Lung (tissue), 12 donors: ENCODE results near the gene PLSCR2. TPM values are rescaled to one million over a fixed set of nuclear protein-coding genes. Genes with fewer than 3 reads are reported as not detected.
"Not testable (repeated sequence)": the region's sequence is repeated elsewhere in the genome, so short reads cannot be mapped to it uniquely, and the experiment has no call there.

Experiments
- ATAC-seq: fragments of 200-7000 bp; cut with Tn5 transposase; one replicate; pipeline ENCODE4 v1.9.1; 2020; ENCODE audit warnings: moderate number of reproducible peaks; ENCODE audit not compliant: insufficient read depth, low FRiP score
- DNase-seq, 3 donors: peaks; one replicate each; pipeline ENCODE4 v3.0.0-alpha.2; 2013 to 2017
- H3K27ac ChIP-seq, 2 donors: one replicate each; pipeline ENCODE4 v1.5.1; 2013; ENCODE audit warnings: mild to moderate bottlenecking in 2 of 2, moderate library complexity in 2 of 2, control low read depth in 1 of 2, inconsistent platforms in 1 of 2, low read depth in 1 of 2, low read length in 1 of 2
- H3K27me3 ChIP-seq, 3 donors: one replicate each; pipeline ENCODE4 v1.5.1; 2013; ENCODE audit warnings: low read length in 2 of 3; ENCODE audit not compliant: control insufficient read depth in 3 of 3, insufficient read depth in 3 of 3
- H3K36me3 ChIP-seq, 4 donors: one replicate each; pipeline ENCODE4 v1.5.1; 2013; ENCODE audit warnings: low read length in 4 of 4, mild to moderate bottlenecking in 1 of 4, moderate library complexity in 1 of 4; ENCODE audit not compliant: control insufficient read depth in 4 of 4, insufficient read depth in 4 of 4
- H3K4me1 ChIP-seq, 5 donors: one replicate each; pipeline ENCODE4 v1.5.1; 2013; ENCODE audit warnings: low read length in 5 of 5, mild to moderate bottlenecking in 2 of 5, moderate library complexity in 1 of 5; ENCODE audit not compliant: control insufficient read depth in 5 of 5, insufficient read depth in 5 of 5
- H3K4me3 ChIP-seq: one replicate; pipeline ENCODE4 v1.5.1; 2013; ENCODE audit warnings: mild to moderate bottlenecking, control low read depth, moderate library complexity
- H3K9ac ChIP-seq, 2 donors: one replicate each; pipeline ENCODE4 v1.5.1; 2013; ENCODE audit warnings: low read length in 2 of 2, control low read depth in 1 of 2; ENCODE audit not compliant: insufficient read depth in 1 of 2
- H3K9me3 ChIP-seq, 4 donors: one replicate each; pipeline ENCODE4 v1.5.1; 2013; ENCODE audit warnings: low read length in 3 of 4, mild to moderate bottlenecking in 1 of 4, moderate library complexity in 1 of 4; ENCODE audit not compliant: control insufficient read depth in 4 of 4, insufficient read depth in 3 of 4
- WGBS, 2 donors: extraction: QIAGEN DNeasy Blood & Tissue Kit; methylation state at CpG; one replicate each; pipeline ENCODE4 v1.1.7; 2013; 5-methylcytosine and 5-hydroxymethylcytosine counted together
- polyA plus RNA-seq, 2 donors: library from polyadenylated mRNA; stranded (reverse); fragments of 200-250 nt; gene quantifications; one replicate each; pipeline ENCODE4 v1.2.1, GENCODE V29; 2013
- total RNA-seq, 2 donors: library from RNA; depleted of rRNA in 1 of 2; stranded (reverse); fragments of >200 nt in 1 of 2; gene quantifications; one replicate each; pipeline ENCODE4 v1.2.1, GENCODE V29; 2014 to 2021
- TF ChIP-seq, protein P1 (sequence below): IDR thresholded peaks from 2 replicates; pipeline ENCODE4 v1.5.1; 2012; ENCODE audit warnings: mild to moderate bottlenecking; ENCODE audit errors: control extremely low read depth, extremely low read depth
- donor health status: control.
- donor health status: control.
- donor health status: Bipolar disorder and iron deficiency.
- donor health status: healthy.
- donor health status: DM: yes; HTN: yes; CAD: no.

The PLSCR2 gene
- total and polyA plus RNA-seq, 4 donors: 0.03 to 0.33 TPM; not detected in 2

DNA sequence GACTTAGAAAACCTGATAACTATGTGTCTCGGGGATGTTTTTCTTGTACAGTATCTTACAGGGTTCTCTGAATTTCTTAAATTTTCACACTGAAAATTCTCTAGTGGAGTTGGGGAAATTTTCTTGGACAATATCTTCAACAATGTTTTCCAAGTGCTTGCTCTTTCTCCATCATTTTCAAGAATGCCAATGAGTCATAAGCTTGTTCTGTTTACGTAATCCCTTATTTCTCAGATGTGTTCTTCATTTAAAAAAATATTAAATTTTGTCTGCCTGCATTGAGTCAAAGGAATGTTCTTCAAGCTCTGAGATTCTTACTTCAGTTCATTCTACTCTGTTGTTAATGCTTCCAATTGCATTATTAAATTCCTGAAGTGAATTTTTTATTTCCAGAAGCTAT, 21.9 kb upstream of the PLSCR2 start:
- Histone ChIP-seq H3K4me1 (no peaks in the 10 kb centered on the region), H3K9me3 (peaks cover 0 to 4% (median 0%) of the 10 kb centered on the region in 4 donors), H3K9ac (no peak overlapping the region), H3K4me3 (no peak overlapping the region), H3K36me3 (no peaks in the 10 kb centered on the region), H3K27ac (no peak overlapping the region), H3K27me3 (no peaks in the 10 kb centered on the region)
- no peak for ATAC-seq
- 48 to 90% methylated on average over 2 of the region's 2 CpGs for WGBS, 2 donors
- TF ChIP-seq, protein P1, sequence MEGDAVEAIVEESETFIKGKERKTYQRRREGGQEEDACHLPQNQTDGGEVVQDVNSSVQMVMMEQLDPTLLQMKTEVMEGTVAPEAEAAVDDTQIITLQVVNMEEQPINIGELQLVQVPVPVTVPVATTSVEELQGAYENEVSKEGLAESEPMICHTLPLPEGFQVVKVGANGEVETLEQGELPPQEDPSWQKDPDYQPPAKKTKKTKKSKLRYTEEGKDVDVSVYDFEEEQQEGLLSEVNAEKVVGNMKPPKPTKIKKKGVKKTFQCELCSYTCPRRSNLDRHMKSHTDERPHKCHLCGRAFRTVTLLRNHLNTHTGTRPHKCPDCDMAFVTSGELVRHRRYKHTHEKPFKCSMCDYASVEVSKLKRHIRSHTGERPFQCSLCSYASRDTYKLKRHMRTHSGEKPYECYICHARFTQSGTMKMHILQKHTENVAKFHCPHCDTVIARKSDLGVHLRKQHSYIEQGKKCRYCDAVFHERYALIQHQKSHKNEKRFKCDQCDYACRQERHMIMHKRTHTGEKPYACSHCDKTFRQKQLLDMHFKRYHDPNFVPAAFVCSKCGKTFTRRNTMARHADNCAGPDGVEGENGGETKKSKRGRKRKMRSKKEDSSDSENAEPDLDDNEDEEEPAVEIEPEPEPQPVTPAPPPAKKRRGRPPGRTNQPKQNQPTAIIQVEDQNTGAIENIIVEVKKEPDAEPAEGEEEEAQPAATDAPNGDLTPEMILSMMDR: no peak
- no peak for DNase-seq

DNA sequence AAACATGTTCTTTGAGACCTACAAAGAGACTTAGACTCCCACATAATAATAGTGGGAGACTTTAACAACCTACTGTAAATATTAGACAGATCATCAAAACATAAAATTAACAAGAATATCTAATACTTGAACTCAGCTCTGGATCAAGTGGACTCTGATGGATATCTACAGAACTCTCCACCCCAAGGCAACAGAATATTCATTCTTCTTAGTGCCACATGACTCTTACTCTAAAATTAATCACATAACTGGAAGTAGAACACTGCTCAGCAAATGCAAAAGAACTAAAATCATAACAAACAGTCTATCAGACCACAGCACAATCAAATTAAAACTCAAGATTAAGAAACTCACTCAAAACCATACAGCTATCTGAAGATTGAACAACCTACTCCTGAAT, 15.9 kb upstream of the PLSCR2 start:
- no peaks in the 10 kb centered on the region for H3K36me3 ChIP-seq
- no peaks in the 10 kb centered on the region for H3K4me1 ChIP-seq
- H3K27me3 ChIP-seq: no peaks in the 10 kb centered on the region
- H3K4me3 ChIP-seq: no peak overlapping the region
- no peak overlapping the region for H3K27ac ChIP-seq
- TF ChIP-seq, protein P1: no peak
- H3K9me3 ChIP-seq: peaks cover 0 to 2% (median 0%) of the 10 kb centered on the region in 4 donors
- ATAC-seq (no peak), DNase-seq (no peak)
- H3K9ac ChIP-seq: no peak overlapping the region

DNA sequence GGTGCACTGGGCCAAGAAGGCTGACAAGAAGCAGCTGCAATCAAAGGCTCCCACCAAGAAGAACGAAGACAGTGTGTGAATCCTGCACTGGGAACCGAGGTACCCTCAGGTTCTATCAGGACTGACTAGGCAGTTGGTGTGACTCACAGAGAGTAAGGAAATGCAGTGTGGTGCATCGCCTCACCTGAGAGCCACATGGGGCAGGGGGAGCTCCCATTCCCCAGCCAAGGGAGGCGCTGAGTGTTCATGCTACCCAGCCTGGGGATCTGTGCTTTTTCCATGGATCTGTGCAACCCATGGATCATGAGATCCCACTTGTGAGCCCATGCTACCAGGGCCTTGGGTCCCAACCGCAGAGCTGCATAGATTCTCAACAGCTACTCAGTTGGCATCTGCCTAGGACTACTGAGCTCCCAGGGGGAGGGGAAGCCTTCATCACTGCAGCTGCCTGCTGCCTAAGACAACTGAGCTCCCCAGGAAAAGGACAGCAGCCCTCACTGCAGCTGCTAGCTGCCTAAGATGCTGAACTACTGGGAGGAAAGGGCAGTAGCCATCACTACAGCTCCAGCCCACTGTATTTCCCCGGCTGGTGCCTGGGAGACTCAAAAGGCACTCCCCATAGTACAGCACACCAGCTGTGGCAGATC, 6.9 kb upstream of the PLSCR2 start:
- H3K9ac ChIP-seq: no peak overlapping the region
- no peak overlapping the region for H3K27ac ChIP-seq
- no peaks in the 10 kb centered on the region for H3K9me3 ChIP-seq
- DNase-seq (peak; percentile 24 to 35 (median 29)), ATAC-seq (no peak)
- no peaks in the 10 kb centered on the region for H3K36me3 ChIP-seq
- TF ChIP-seq, protein P1: no peak
- no peaks in the 10 kb centered on the region for H3K27me3 ChIP-seq
- no peak overlapping the region for H3K4me3 ChIP-seq
- WGBS, 2 donors: 91% methylated on average over 6 of the region's 6 CpGs
- peaks cover 0 to 9% (median 0%) of the 10 kb centered on the region in 5 donors for H3K4me1 ChIP-seq

DNA sequence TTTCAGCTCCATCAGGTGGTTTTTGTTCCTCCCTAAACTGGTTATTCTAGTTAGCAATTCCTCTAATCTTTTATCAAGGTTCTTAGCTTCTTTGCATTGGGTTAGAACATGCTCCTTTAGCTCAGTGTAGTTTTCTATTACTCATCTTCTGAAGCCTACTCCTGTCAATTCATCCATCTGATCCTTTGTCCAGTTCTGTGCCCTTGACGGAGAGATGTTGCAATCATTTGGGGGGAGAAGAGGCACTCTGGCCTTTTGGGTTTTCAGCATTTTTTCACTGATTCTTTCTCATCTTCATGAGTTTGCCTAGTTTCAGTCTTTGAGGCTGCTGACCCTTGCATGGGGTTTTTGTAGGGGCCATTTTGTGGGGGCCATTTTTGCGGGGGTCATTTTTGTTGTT, 5.6 kb upstream of the PLSCR2 start:
- not testable (repeated sequence) for H3K4me1 ChIP-seq, H3K36me3 ChIP-seq, H3K9me3 ChIP-seq, ATAC-seq, DNase-seq, H3K9ac ChIP-seq, H3K27ac ChIP-seq, H3K4me3 ChIP-seq, H3K27me3 ChIP-seq
- WGBS, 2 donors: 67 to 79% methylated on average over 2 of the region's 2 CpGs
